ENCODE results near the gene PIH1D2.
A peak's percentile ranks its signal among the peaks of the same experiment; 100 is the strongest.
"Not testable (repeated sequence)": the region's sequence is repeated elsewhere in the genome, so short reads cannot be mapped to it uniquely, and the experiment has no call there.

Gene PIH1D2, protein sequence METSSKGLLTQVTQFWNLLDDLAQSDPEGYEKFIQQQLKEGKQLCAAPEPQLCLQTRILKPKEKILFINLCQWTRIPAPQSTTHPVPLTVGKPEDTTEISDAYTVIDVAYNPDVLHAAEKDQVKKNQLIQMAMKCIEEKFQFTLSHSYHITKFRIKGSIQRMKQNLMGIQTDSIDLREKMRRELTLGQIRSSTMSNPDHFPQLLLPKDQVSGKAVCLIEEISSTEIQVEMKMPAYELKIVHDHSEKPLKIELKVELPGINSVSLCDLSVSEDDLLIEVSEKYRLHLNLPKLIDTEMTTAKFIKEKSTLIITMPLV
- 0.36 to 2.5 (median 0.93) reads per million in 17 experiments for total RNA-seq

DNA sequence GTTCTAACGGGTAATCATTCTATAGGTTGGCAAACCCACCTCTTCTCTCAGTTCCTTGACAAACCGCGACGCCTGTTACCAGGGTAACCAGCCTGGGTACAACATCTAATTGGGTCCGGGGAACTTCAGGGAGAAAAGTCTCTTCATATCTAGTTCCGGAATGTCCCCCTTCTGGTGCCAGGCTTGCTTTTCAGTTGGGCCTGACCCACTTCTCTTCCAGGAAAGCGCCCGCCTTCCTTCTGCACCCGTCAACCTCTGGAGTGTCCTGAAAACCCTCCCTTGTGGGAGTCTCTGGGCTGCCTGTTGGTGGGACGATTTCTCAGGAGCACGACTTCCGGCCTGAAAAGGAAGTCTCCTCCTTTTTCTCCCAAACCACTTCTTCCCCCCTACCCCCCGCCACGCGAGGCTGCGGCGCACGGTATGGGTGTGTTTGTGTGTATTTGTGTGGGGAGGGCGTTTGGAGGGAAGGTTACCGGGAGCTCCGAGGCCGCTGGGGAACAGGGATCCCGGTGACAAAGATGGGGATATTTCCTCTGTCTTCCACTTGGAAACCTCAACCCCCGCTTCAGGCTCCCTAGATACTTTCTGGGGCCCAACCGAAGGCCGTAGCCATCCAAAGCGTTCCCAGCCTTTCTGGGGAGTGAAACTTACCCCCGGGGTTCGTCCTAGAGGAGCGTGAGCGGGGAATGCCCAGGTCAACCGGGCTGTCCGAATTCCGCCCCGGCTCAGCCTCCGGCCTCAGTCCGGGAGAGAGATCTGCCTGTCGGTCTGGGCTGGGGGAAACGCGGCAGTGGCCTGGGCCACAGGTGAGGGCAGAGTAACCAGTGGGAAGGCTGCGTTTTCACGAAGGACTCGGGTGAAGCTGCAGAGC is at the start of gene PIH1D2, which contains the start of gene NKAPD1:
Gene PIH1D2 (minus strand): TSS at position 77 of the 871 bp plus-strand sequence. CDS start 843 bp downstream, outside the sequence.
Gene NKAPD1 (plus strand): TSS at position 359 of the 871 bp plus-strand sequence. CDS start 1,276 bp downstream, outside the sequence.
- peak; percentile 90 to 91 (median 90) for DNase-seq

DNA sequence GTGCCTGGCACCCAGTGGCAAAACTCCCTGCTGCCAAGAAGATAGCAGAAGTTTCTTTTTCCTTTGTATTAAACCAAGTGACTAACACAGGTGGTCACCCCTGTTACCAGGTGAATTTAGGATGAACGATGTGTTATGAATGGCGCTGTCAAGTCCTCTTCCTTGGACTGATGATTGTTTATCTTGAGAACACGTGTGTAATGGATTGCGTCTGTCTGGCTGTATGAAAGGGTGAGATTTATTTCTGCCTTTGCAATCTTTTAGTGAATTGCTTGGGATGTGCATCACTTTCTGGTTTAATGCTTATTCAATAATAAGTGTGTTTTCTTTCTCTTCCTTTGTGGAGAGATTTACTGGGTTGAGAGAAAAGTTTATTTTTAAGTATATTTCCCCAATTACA is 49.3 kb upstream of the PIH1D2 start:
- no peak for DNase-seq

DNA sequence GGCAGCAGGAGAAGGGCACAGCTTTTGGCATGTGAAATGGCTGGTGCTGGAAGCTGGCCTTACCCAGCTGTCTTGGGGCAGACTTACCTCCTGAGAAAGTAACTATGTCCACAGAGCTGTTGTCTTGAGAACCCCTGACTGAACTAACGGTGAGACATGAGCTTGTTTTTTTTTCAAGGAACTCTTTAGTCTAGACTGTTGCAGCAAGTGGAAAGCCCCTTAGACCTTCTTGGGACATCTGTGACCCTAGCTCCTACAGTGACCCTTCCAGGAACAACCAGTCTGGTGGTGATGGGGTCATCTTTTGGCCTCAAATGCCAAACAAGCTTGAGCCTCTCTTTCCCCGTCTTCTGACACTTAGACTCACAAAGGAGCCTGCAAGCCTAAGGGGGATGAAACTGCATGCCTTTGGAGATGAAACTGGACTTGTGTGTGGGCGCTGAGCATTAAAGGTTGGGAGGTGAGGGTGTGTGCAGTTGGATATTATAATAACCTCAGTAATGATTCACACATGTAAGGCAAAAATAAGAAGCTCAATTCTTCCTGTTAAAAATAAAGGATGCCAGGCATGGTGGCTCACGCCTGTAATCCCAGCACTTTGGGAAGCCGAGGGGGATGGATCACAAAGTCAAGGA is 48.3 kb upstream of the PIH1D2 start:
- DNase-seq, result peak in 3 of 4 experiments; percentile 21 to 58 (median 22)

DNA sequence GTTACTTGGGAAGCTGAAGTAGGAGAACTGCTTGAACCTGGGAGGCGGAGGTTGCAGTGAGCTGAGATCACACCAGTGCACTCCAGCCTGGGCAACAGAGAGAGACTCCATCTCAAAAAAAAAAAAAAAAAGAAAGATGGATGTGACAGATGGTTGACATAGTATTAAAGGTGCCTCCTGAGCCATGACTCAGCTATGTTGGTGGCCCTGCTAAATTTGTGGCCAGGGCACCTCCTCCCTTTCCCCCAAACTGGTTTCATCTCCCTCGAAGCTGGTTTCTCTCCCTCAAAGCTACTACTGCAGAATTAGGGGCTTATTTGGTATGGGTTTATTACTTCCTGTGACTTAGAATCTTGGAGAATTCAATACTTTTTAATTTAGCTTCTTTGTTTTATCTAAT is 44.4 kb upstream of the PIH1D2 start:
- no peak for DNase-seq

DNA sequence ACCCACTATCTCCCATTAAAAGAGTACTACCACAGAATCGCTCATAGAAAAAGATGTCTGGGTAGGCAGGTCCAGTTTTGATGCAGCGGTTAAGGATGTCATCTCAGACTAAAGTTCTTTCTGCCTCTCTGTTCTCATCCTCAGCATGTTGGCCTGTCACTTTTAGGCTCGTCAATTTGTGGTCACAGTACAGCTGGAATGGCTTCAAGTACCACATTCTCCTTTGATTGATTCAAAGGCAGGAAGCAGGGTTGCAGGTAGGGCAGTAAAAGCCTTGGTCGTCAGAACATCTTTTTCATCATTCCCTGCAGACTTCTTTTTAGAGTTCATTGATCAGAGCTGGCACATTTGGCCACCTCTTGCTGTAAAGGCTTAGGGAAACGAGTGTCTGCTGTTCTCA is 41.6 kb upstream of the PIH1D2 start:
- no peak for DNase-seq

DNA sequence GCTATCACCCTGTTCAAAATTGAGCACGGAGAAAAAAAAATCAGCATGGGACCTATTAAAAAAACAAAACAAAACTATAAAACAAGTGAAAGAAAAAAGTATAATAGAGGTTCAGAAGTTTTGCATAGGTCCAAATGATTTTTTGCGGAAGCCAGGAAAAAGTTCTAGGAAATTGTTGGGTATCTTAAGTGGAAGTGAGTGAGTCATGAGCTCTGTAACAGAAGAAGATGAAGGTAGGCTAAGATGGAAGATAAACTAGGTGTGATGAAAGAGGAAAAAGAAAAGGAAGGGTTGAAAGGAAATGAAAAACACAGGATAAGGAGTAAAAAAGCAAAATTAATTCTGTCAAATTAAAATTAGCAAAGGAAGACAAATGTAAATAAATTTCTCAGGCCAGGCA is 40.6 kb upstream of the PIH1D2 start:
- no peak for DNase-seq

- peak; percentile 37 to 92 (median 73) for DNase-seq
Measured at GRCh38 chr11:112113539-112114457, 40.0 kb upstream of the PIH1D2 start.

- DNase-seq, result no peak
Measured at GRCh38 chr11:112106070-112106469, 32.3 kb upstream of the PIH1D2 start.

GRCh38 chr11:112103446-112103845 is 29.6 kb upstream of the PIH1D2 start:
- DNase-seq, result peak; percentile 32 to 79 (median 58)

- DNase-seq, result no peak
Measured at GRCh38 chr11:112100462-112100861, 26.6 kb upstream of the PIH1D2 start.

GRCh38 chr11:112097734-112098528 is 24.1 kb upstream of the PIH1D2 start:
- no peak for DNase-seq

DNA sequence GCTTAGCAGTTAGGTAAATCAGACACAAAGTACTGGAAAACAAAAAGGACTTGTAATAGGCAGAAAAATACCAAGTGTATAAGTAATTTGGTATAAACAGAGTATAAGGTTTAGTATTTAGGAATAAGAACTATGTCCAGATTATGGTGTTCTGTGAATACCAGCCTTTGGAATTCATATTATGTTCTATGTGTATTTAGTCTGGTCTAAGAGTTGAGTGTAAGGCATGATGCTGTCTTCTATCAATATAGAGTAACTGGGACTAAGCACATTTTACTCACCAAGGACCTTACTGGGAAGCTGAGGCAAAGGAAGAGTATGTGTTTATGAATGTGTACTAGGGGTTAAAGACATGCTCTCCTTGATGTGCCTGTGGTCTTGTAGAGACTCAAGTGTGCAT is 22.4 kb upstream of the PIH1D2 start:
- no peak for DNase-seq

- DNase-seq, result not testable (repeated sequence)
Measured at GRCh38 chr11:112095302-112095701, 21.5 kb upstream of the PIH1D2 start.

DNA sequence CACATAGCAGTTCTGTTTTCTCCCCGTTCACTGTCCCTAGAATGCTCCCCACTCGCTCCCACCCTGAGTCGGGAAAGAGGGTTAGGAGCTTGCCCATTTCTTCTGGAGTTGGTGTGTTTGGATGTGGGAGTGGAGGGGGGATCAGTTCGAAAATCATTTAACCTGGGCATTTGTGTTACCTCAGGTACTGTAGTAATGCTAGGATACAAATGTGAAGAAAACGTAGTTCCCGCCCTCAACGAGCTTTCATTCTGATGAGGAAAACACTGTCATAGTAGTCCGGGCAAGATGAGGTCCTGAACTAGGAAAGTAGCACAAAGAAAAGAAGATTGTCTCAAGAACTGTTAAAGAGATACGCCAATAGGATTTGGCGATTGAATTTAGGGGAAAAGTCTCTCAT is 13.4 kb upstream of the PIH1D2 start:
- DNase-seq, result peak in 1 of 4 experiments; percentile 10

DNA sequence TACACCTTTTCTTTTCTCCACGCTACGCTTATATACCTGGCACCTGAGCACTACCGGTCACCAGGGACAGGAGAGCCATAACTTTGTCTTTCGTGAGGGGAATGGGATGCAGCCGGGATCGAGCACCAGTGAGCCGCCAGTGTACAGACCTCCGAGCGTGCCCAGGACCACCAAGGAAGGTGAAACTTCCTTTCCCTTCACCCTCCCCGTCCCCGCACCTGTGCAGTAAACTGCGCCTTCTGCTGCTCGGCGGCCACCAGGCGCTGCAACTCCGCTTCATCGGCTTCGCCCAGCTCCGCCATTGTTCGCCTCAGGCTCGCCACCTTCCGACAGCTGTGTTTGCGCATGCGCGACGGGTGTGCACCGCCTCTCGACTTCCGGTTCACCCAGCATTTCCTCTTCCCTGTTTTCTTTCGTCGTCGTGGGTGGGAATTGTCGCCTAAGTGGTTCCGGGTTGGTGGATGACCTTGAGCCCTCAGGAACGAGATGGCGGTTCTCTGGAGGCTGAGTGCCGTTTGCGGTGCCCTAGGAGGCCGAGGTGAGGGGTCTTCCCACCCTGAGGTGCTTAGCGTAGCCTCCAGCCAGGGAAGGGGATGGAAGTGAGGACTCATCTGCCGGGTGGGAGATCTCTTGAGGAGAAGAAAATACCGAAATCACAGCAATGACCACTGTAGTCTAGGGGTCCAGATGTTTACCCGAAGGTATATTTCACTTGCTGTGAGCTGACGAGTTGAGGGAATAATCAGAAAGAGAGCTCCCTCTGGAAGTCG is 12.8 kb upstream of the PIH1D2 start, which contains the start of the genes SDHD and TIMM8B:
Gene SDHD (plus strand): TSS at position 452 of the 770 bp plus-strand sequence. CDS start 35 bp downstream, at position 487.
Gene TIMM8B (minus strand): TSS at position 335 of the 770 bp plus-strand sequence. CDS start 33 bp downstream, at position 302.
- peak; percentile 97 to 100 (median 98) for DNase-seq

GRCh38 chr11:112085822-112086421 is 12.1 kb upstream of the PIH1D2 start:
- peak; percentile 37 to 54 (median 50) for DNase-seq

GRCh38 chr11:112082729-112083128 is 8.9 kb upstream of the PIH1D2 start:
- peak; percentile 38 to 75 (median 70) for DNase-seq

GRCh38 chr11:112062923-112063322 is 10.9 kb downstream of the PIH1D2 start:
- DNase-seq, result no peak

DNA sequence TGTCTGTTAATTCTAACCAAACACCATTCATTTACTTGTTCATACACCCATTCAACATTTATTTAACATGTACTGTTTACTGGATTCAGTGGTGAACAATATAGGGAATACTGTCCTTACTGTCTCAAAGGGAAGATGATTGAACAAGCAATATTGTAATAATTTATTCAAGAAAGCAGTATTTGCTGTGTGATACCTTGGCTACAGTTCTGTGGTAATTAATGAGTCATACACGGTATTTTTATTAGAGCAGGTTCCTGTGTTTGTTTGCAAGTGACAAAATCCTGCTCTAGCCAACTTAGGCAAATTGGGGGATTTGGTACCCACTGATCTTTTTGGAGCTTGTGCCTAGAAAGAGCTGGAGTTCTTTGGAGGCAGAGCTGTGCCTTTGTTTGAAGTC is 15.7 kb downstream of the PIH1D2 start:
- DNase-seq, result no peak

Measured in suppressor macrophage (primary cell).